ENCODE data around the gene FNBP1.
"Not testable (repeated sequence)": the region's sequence is repeated elsewhere in the genome, so short reads cannot be mapped to it uniquely, and the experiment has no call there.

The FNBP1 gene

DNA sequence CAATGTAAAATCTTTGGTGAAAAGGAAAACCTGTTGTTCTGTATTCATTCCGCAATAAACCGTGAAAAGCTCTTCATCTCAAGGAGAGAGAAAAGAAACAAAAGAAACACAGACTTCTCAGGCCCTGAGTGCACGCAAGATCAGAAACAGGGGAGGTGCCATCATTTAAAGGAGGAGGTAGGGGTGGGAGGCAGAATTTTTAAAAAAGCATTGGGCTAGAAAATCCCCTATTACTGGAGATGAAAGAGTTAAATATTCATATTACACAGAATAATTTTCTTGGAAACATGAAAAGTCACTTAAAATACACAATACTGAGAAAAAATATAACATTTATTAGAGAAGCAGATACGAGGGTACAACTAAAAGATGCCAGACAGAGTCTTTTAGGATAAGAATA is 151.4 kb downstream of the FNBP1 start:
- TF ChIP-seq SUZ12 (IDR thresholded peaks at IDR 0.05; ENCODE audit: extremely low read depth, insufficient read depth, insufficient read length) (no peak), ZNF274 (IDR thresholded peaks at IDR 0.05; ENCODE audit: low read depth, low read length) (no peak), YY1 (IDR thresholded peaks at IDR 0.05; ENCODE audit: insufficient read depth, insufficient read length) (no peak)
- no peak for DNase-seq (ENCODE audit: low read depth, low spot score)
- H3K27me3 ChIP-seq (ENCODE audit: insufficient read depth, insufficient read length): no peaks in the 10 kb centered on the region
- H3K4me1 ChIP-seq (ENCODE audit: insufficient read depth, insufficient read length): peaks cover 18% of the 10 kb centered on the region
- H3K36me3 ChIP-seq (ENCODE audit: insufficient read depth, insufficient read length, low read length): peaks cover 26% of the 10 kb centered on the region
- H3K9me3 ChIP-seq (ENCODE audit: insufficient read depth, low read length): no peaks in the 10 kb centered on the region
- H3K9ac ChIP-seq (ENCODE audit: insufficient read length, low read depth): no peak overlapping the region
- no peak overlapping the region for H3K4me3 ChIP-seq (ENCODE audit: insufficient read length, low read depth)

DNA sequence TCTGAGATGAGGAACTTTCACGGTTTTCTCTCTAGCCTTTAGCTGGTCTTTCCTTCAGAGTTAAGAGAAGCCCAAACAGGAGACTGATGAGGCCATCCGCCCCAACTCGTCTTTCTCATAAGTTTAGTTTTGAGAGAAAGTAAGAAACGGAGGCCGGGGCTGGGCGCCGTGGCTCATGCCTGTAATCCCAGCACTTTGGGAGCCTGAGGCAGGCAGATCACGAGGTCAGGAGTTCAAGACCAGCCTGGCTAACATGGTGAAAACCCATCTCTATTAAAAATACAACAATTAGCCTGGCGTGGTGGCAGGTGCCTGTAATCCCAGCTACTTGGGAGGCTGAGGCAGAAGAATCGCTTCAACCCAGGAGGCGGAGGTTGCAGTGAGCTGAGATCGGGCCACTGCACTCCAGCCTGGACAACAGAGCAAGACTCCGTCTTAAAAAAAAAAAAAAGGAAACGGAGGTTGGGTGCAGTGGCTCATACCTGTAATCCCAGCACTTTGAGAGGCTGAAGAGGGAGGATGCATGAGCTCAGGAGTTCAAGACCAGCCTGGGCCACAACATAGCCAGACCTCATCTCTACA is 152.2 kb downstream of the FNBP1 start:
- Histone ChIP-seq H3K36me3 (ENCODE audit: insufficient read depth, insufficient read length, low read length) (peaks cover 19% of the 10 kb centered on the region), H3K4me1 (ENCODE audit: insufficient read depth, insufficient read length) (peaks cover 22% of the 10 kb centered on the region)
- not testable (repeated sequence) for H3K9me3 ChIP-seq (ENCODE audit: insufficient read depth, low read length); H3K27me3 ChIP-seq (ENCODE audit: insufficient read depth, insufficient read length); H3K4me3 ChIP-seq (ENCODE audit: insufficient read length, low read depth); DNase-seq (ENCODE audit: low read depth, low spot score); H3K9ac ChIP-seq (ENCODE audit: insufficient read length, low read depth)

DNA sequence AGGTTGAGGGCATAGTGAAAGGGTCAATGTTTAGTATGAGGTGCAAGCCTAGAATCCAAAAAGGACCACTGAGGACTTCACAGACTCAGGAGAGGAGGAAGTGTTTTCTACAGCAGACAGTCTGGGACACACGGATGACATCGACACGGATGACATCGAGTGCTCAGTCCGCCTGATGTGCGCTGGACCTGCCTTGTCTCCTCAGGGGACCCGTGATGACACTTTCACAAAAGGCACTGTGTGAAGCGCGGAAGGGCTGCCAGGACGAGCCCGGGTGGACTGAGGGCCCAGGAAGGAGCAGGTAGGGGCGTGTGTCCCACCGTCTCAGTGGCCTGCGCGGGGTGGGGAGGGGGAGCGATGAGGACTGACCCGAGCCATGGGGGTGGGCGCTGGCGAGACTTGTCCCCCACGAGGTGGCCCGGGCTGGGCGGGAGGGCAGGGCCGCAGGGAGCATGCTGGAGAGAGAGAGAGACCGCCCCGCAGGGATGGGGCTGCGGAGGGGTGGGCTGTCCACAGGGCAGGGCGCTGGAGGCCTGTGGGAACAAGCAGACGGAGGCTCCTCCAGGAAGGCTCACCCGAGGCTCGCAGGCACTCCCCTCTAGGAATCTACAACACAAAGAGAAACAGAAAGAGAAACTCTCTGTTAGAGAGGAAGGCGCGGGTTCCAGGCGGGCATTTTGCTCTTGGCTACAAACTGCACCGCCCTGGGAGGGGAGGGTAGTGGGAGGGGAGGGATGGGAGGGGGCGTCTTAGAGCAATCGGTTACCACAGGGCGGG is 152.9 kb downstream of the FNBP1 start:
- Histone ChIP-seq H3K4me1 (ENCODE audit: insufficient read depth, insufficient read length) (peaks cover 25% of the 10 kb centered on the region), H3K9me3 (ENCODE audit: insufficient read depth, low read length) (no peaks in the 10 kb centered on the region), H3K27me3 (ENCODE audit: insufficient read depth, insufficient read length) (no peaks in the 10 kb centered on the region), H3K9ac (ENCODE audit: insufficient read length, low read depth) (peak overlapping the region; percentile 81), H3K36me3 (ENCODE audit: insufficient read depth, insufficient read length, low read length) (peaks cover 12% of the 10 kb centered on the region), H3K4me3 (ENCODE audit: insufficient read length, low read depth) (peak overlapping the region; percentile 29)
- no peak for TF ChIP-seq ZNF274 (IDR thresholded peaks at IDR 0.05; ENCODE audit: low read depth, low read length)
- TF ChIP-seq YY1 (IDR thresholded peaks at IDR 0.05; ENCODE audit: insufficient read depth, insufficient read length): no peak
- no peak for TF ChIP-seq SUZ12 (IDR thresholded peaks at IDR 0.05; ENCODE audit: extremely low read depth, insufficient read depth, insufficient read length)
- DNase-seq (ENCODE audit: low read depth, low spot score): peak; percentile 86

DNA sequence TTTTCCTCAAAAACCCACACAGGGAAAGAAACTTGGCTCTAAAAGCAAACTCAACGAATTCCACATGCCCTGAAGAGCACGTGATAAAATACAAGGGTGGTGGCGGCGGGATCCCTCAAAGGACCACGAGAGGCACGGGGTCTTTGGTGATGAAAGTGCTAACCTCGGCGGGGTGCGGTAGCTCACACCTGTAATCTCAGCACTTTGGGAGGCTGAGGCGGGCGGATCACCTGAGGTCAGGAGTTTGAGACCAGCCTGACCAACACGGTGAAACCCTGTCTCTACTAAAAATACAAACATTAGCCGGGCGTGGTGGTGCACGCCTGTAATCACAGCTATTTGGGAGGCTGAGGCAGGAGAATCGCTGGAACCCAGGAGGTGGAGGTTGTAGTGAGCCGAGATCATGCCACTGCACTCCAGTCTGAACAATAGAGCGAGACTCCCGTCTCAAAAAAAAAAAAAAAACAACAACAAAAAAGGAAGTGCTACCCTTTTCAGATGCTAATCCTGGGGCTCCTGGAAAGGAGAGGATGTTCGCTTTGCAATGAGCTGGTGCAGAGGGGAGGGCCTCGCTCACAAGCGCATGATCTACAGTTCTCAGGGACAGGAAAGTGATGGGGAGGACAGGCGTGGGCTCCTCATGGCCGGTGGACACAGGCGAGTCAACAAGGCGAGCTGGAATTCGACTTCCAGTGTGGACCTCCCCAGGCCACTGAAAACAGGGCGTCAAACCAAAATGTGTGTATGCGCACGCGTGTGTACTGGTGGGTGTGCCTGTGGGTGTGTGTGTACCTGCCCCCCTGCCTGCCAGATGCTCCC is 153.7 kb downstream of the FNBP1 start:
- peak; percentile 81 for DNase-seq (ENCODE audit: low read depth, low spot score)
- peak overlapping the region; percentile 29 for H3K4me3 ChIP-seq (ENCODE audit: insufficient read length, low read depth)
- peaks cover 30% of the 10 kb centered on the region for H3K4me1 ChIP-seq (ENCODE audit: insufficient read depth, insufficient read length)
- H3K36me3 ChIP-seq (ENCODE audit: insufficient read depth, insufficient read length, low read length): peaks cover 6% of the 10 kb centered on the region
- H3K27me3 ChIP-seq (ENCODE audit: insufficient read depth, insufficient read length): no peaks in the 10 kb centered on the region
- H3K9me3 ChIP-seq (ENCODE audit: insufficient read depth, low read length): no peaks in the 10 kb centered on the region
- TF ChIP-seq SUZ12 (IDR thresholded peaks at IDR 0.05; ENCODE audit: extremely low read depth, insufficient read depth, insufficient read length): no peak
- no peak for TF ChIP-seq YY1 (IDR thresholded peaks at IDR 0.05; ENCODE audit: insufficient read depth, insufficient read length)
- no peak for TF ChIP-seq ZNF274 (IDR thresholded peaks at IDR 0.05; ENCODE audit: low read depth, low read length)
- H3K9ac ChIP-seq (ENCODE audit: insufficient read length, low read depth): peak overlapping the region; percentile 81

DNA sequence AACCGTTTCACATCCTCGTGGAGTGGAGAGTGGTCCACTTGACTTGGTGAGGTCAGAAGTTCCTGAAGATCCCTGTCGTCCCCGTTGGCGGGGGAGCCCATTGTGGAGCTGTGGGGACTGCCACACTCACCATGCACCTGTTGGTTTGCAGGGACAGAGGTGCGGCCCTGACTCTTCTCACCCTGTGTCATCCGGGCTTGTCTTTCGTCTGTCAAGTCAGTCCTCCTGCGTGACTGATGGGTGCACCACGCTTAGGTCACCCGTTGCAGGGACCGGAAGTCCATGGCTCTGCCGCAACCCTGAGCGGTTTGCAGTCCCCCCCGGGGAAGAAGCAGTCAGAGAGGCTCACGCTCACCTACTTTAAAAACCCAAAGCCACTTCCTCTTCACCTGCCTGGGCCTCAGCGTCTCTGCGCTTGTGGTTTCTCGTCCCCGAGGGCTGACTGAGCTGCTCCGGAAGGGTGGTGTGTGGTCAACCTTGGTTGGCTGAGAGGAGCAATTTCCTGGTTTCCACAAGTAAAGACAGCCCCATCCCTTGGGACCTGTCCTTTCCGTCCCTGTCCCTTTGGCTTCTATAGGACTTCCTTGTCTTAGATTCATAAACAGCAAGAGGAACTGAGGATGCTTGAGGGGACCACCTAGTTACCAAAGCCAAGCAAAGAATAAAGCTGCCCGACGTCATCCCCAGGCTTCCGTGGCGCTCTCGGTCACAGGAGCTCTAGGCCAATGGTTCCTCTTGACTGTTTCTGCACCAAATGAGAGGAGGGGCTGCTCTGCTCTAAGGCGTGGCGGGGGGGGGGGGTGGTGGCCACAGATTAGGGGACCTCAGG is 154.5 kb downstream of the FNBP1 start:
- no peak for DNase-seq (ENCODE audit: low read depth, low spot score)
- H3K4me3 ChIP-seq (ENCODE audit: insufficient read length, low read depth): no peak overlapping the region
- peaks cover 30% of the 10 kb centered on the region for H3K4me1 ChIP-seq (ENCODE audit: insufficient read depth, insufficient read length)
- no peak overlapping the region for H3K9ac ChIP-seq (ENCODE audit: insufficient read length, low read depth)
- H3K9me3 ChIP-seq (ENCODE audit: insufficient read depth, low read length): no peaks in the 10 kb centered on the region
- no peaks in the 10 kb centered on the region for H3K27me3 ChIP-seq (ENCODE audit: insufficient read depth, insufficient read length)
- TF ChIP-seq YY1 (IDR thresholded peaks at IDR 0.05; ENCODE audit: insufficient read depth, insufficient read length): no peak
- TF ChIP-seq SUZ12 (IDR thresholded peaks at IDR 0.05; ENCODE audit: extremely low read depth, insufficient read depth, insufficient read length): no peak
- no peak for TF ChIP-seq ZNF274 (IDR thresholded peaks at IDR 0.05; ENCODE audit: low read depth, low read length)
- H3K36me3 ChIP-seq (ENCODE audit: insufficient read depth, insufficient read length, low read length): peaks cover 6% of the 10 kb centered on the region

DNA sequence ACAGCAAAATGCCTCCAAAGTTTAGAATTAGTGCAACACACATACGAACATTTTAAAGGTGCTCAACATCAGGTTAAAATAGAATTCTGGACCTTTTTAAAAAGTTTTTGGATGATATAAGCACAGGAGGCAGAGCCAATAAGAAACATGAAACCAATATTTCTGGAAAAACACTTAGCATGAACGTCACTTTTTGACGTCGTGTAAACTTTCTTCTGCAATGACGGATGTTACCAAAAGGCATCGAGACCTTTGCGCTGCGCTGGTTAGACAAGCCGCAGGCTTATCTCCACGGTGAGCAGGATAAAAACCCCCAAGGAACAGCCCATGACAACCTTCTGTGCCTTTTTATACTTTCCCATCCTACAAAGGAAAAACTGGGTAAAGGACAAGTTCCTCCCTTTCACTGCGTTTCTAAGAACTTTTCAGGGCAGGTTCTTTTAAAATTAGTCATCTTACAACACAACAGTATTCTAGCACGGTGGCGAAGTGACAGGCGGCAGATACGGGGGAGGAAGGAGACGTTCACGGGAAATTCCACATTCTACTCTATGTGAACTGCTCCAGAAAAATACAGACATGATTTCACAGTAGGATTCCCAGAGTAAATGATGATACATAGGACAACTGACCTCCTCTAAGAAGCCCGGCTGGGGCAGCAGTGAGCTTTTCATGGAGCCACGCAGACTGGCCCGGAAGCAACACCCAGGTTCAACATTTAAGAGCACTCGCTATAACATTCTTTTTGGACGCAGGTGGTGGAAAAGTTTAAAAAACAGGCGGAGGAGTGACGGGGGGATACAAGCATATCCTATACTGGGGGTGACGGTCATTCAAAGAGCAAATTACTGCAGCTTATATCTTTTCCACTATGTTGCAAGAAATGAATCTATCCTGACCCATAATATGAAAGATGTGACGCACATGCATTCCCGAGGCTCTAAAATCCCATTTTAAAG is 155.4 kb downstream of the FNBP1 start:
- no peaks in the 10 kb centered on the region for H3K9me3 ChIP-seq (ENCODE audit: insufficient read depth, low read length)
- TF ChIP-seq YY1 (IDR thresholded peaks at IDR 0.05; ENCODE audit: insufficient read depth, insufficient read length) (no peak), SUZ12 (IDR thresholded peaks at IDR 0.05; ENCODE audit: extremely low read depth, insufficient read depth, insufficient read length) (no peak), ZNF274 (IDR thresholded peaks at IDR 0.05; ENCODE audit: low read depth, low read length) (no peak)
- H3K9ac ChIP-seq (ENCODE audit: insufficient read length, low read depth): no peak overlapping the region
- no peak for DNase-seq (ENCODE audit: low read depth, low spot score)
- peaks cover 9% of the 10 kb centered on the region for H3K36me3 ChIP-seq (ENCODE audit: insufficient read depth, insufficient read length, low read length)
- H3K4me3 ChIP-seq (ENCODE audit: insufficient read length, low read depth): no peak overlapping the region
- H3K27me3 ChIP-seq (ENCODE audit: insufficient read depth, insufficient read length): no peaks in the 10 kb centered on the region
- peaks cover 30% of the 10 kb centered on the region for H3K4me1 ChIP-seq (ENCODE audit: insufficient read depth, insufficient read length)
